C4-2B (cell line): ENCODE measurements around the gene KREMEN1.
A peak's percentile ranks its signal among the peaks of the same experiment; 100 is the strongest.
"Not testable (repeated sequence)": the region's sequence is repeated elsewhere in the genome, so short reads cannot be mapped to it uniquely, and the experiment has no call there.

Experiments
- H3K27ac ChIP-seq: fragments of 450-650 bp; 2 replicates; pipeline ENCODE4 v1.5.1; 2017
- CTCF ChIP-seq: fragments of 450-650 bp; conservative IDR thresholded peaks from 2 replicates; pipeline ENCODE4 v1.5.1; 2017; ENCODE audit warnings: mild to moderate bottlenecking
- ZFX ChIP-seq: fragments of 450-650 bp; IDR thresholded peaks from 2 replicates; pipeline ENCODE4 v1.6.1; 2017

Gene KREMEN1

GRCh38 chr22:29030618-29031226 is 42.1 kb upstream of the KREMEN1 start:
- H3K27ac ChIP-seq, result peak overlapping the region; percentile 53
- TF ChIP-seq CTCF, result no peak
- TF ChIP-seq ZFX, result no peak

- peak overlapping the region; percentile 53 for H3K27ac ChIP-seq
- TF ChIP-seq CTCF, result 0 out of 2 replicates have a peak, but pooled peaks have one; percentile 2
- TF ChIP-seq ZFX, result no peak
Observed at GRCh38 chr22:29031227-29032011, 41.4 kb upstream of the KREMEN1 start.

- H3K27ac ChIP-seq, result no peak overlapping the region; the same call in 1 of the 2 replicates
- no peak for TF ChIP-seq ZFX
- no peak for TF ChIP-seq CTCF
Observed at GRCh38 chr22:29032014-29032475, 40.8 kb upstream of the KREMEN1 start.

GRCh38 chr22:29032584-29032983 is 40.3 kb upstream of the KREMEN1 start:
- H3K27ac ChIP-seq, result peak overlapping the region; percentile 22; the same call in 1 of the 2 replicates
- no peak for TF ChIP-seq CTCF
- TF ChIP-seq ZFX, result no peak

- TF ChIP-seq ZFX (no peak), CTCF (no peak)
- no peak overlapping the region for H3K27ac ChIP-seq
Observed at GRCh38 chr22:29037340-29037932, 35.4 kb upstream of the KREMEN1 start.

- H3K27ac ChIP-seq, result no peak overlapping the region
- TF ChIP-seq ZFX (no peak), CTCF (no peak)
Observed at GRCh38 chr22:29039148-29039547, 33.7 kb upstream of the KREMEN1 start.

- H3K27ac ChIP-seq, result not testable (repeated sequence)
Observed at GRCh38 chr22:29039684-29040083, 33.2 kb upstream of the KREMEN1 start.
